ENCODE data around the gene UTRN. TPM values are rescaled to one million over a fixed set of nuclear protein-coding genes. Genes with fewer than 3 reads are reported as not detected.
A peak's percentile ranks its signal among the peaks of the same experiment; 100 is the strongest.

UTRN gene
- total RNA-seq, 2 donors from 2014 or later = 88.3 to 89.5 TPM

DNA sequence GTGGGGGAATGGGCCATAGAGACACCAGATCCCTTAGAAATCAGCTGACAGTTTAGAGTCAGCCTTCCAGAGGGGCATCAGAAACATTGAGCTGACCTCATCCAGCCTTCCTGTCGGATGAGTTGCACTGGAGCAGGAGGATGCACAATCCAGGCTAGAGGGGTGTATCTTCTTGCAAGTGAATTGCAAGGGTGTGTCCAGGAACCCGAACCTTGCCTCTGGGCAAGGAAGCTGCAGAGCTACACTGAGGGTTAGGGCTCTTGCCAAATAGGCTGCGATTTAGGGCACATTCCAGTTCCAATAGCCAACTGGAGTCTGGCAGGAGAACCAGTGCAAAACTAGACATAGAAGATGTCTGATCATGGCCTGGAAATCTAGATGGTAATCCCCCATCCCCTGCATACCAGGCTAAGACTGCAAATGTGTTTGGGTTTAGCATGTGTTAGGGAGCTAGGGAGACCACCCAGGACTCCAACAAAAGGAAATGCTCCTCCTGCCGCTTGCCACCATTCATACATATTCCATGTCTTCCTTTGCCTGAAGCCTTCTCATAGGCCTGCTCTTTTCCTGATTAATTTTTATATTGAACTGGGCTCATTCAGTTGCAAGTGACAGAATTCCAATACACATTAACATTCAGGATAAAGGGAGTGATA lies 6.3 kb upstream of the UTRN start:
- DNase-seq (no peak), ATAC-seq (peak; percentile 91)
- intact Hi-C loops (cut with DNase I, micrococcal nuclease) = loop anchor here in 1 of 2 donors (10.0 kb wide), 1 partner anchor 206 kb away; no protein-coding TSS in a partner anchor

DNA sequence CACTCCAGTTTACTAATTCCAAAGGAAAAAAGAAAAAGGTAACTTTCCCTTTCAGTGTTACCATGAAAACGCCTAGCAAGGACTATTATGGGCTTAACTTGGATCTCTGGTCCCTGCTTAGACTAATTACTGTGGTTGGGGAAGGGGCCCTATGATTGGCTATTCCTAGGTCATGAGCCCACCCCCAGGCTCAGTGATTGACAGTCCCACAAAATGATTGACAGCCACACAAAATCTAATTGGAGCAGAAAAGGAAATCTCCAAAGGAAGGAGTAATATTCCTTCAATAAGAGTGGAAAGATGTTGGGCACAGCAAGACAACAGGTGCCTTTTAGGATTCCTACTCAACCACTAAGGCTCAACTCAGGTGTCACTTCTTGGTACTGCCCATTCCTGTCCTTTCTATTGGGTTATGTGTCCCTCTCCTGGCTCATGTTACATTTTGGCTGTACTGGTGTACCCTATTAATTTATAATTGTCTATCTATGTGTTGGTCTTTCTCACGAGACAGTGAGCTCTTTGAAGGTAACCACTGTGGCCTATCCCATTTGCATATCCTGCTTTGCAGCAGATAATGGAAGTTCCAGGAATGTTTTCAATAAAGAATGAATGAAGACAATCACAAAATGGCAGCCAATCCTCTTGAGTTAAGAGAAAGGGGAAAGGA lies 5.5 kb upstream of the UTRN start:
- ATAC-seq (no peak), DNase-seq (no peak)
- intact Hi-C loops (cut with DNase I, micrococcal nuclease) = loop anchor here in 1 of 2 donors (10.0 kb wide), 1 partner anchor 205 kb away; no protein-coding TSS in a partner anchor

DNA sequence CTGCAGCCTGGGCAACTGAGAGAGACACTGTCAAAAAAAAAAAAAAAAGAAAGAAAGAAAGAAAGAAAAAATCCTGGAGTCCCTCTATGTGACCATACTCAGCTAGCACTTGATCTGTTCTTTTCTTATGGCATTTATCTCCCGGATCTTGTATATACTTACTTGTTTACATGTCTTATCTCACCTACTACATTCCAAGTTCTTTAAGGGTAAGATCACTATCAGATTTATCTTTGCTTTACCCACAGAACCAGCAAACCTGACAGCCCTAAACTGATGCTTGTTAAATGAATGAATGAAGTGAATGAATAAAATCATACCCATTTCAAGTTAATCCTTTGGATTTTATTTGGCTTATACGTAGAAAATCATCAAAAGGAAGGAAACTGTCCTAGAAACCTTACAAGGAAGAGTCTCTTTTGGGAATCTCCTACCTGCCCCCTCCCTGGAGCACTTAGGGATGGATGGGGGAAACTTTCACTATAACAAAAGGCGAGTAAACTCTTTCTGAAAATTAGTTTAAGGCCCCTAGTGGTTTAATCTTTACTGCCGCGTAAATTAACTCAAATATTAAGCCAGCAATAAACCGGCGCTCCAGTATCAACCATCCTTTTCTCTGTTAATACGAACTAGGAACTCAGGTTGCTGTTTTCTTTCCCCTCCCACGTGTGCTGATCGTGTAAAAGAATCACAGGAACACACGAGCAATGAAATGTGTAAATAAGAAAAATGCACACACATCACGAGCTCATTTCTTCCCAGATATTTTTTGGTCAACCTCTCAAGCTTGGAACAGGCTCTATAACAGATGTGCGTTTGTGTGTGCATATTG lies 1.3 kb upstream of the UTRN start:
- intact Hi-C loops (cut with DNase I, micrococcal nuclease) = no loop called here
- no peak for ATAC-seq
- no peak for DNase-seq

DNA sequence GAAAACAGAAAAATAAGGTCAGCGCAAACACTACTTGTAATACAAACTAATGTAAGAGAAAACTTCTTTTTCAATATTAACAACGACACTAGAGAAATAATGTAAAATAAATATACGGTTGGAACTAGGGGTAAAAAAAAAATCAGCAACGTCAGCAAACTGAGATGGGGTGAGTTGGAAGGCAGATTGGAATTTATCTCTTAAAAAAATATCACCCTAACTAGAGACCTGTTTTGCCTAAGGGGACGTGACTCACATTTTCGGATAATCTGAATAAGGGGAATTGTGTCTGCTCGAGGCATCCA lies 705 bp upstream of the UTRN start:
- no peak for ATAC-seq
- no peak for DNase-seq
- intact Hi-C loops (cut with DNase I, micrococcal nuclease) = no loop called here

DNA sequence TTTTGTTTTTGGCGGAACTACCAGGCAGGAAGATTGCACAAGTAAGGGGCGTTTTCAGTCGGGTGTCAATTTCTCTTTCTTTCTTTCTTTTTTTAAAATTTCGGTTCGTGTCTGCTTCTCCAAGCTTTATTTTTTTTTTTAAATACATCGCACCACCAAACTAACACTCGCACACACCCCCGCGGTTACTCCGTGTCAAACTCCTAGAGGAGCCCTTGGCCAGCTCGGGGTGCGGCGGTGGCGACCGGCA lies 338 bp downstream of the UTRN start:
- ATAC-seq (peak; percentile 42), DNase-seq (no peak)
- intact Hi-C loops (cut with DNase I, micrococcal nuclease) = no loop called here

DNA sequence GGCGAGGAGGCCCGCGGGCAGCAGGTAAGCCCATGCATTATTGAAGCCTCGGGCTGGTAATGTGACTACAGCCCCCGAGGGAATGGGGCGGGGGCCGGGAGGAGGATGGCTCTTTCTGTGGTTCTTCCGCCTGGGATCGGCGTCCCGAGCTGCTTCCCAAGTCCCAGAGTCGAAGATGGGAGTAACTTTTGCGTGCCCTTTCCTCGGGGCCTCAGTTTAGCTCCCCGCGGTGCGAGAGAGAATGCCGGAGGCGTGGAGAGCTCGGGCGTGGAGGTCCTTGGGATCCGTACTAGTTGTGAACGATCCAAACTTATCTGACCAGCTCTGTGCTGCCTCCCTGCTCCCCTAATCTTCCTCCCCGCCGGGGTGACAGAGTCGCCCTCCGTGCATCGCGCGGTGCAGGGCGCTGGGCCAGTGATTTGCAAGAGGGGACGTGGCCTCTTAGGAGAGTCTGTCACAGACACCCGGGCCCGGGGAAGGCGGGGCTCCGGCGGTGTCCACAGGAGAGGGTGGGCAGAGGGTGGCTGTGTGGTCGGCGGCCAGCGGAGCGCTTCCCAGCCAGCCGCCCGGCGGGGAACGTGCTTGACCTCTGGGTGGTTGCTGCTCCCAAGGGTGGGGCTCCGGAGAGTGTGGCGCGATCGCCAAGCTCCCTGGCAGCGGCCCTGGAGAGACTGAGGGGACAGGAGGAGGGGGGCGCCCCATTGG lies 815 bp downstream of the UTRN start:
- DNase-seq (peak; percentile 76), ATAC-seq (peak; percentile 67)
- intact Hi-C loops (cut with DNase I, micrococcal nuclease) = no loop called here

DNA sequence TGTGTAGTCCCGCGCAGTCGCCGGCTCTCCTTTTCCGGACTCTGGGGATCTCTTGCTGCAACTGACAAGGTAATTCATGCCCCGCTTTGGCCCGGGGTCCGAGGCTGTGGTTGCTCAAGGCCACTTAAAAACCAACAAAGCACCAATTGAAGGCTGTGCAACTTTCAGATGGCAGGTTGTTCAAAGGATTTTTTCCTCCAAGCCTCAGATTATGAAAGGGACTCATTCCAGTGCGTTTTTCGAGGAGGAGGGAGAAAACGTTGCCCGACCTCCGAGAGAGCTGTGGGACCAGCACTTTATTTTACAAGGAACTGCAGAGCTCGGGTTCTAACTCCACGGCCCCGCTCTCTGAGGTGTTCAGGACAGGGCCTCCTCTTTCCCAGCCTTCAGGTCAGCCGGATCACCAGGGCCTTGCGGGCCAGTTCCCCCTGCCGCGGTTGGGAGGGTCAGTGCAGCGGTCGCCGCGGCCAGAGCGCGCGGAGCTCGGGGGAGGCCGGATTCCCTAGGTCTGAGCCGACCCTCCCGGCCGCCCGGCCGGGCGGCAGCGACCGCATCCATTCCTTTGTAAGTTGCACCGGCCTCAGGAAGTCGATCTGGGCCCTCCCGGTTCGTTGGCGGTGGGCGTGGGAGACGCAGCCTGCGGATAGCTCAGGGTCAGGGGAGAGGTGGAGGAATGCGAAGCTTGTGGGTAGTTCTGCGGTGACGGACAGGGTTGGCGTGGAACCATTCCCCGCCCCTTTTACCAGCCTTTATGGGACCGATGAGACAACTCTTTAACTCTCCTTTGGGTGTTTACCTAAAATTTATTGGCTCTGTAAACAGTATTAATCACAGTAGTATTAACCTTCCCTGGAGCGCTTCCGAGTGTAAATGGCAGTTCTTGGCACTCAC lies 1.6 kb downstream of the UTRN start:
- ATAC-seq = peak; percentile 55
- DNase-seq = peak; percentile 74 to 75
- intact Hi-C loops (cut with DNase I, micrococcal nuclease) = no loop called here

DNA sequence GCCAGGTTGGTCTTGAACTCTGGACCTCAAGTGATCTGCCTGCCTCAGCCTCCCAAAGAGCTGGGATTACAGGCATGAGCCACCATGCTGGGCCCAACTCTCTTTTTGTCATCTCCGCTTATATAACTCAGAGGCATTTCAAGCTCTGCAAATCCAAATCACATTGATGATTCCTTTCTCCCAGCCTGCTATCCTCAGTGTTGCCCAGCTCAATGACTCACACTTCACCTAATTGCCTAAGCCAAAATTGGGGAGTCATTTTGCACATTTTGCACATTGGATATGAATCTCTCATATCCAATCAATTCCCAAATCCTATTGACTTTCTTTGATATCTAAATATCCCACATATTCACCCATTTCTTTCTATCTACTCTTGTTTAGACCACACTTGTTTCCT lies 3.9 kb downstream of the UTRN start:
- DNase-seq = no peak
- no peak for ATAC-seq
- intact Hi-C loops (cut with DNase I, micrococcal nuclease) = no loop called here

DNA sequence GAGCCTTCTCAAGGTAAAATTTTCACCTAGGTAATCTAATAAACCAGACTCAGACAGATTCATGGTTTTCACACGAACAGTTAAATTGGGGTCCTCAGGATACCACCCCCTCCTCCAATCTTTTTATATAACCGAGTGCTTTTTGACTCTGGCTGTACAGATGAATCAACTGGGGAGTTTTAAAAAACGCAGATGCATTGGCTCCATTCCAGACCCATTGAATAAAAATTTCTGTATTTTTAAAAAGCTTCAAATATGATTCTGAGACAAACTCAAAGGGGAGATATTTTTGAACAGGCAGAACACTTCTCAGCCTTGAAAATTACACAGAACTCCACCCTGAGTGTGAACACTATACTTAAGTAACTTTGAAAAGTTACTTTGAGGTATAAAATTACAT lies 7.2 kb downstream of the UTRN start:
- DNase-seq (no peak), ATAC-seq (no peak)
- intact Hi-C loops (cut with DNase I, micrococcal nuclease) = no loop called here

DNA sequence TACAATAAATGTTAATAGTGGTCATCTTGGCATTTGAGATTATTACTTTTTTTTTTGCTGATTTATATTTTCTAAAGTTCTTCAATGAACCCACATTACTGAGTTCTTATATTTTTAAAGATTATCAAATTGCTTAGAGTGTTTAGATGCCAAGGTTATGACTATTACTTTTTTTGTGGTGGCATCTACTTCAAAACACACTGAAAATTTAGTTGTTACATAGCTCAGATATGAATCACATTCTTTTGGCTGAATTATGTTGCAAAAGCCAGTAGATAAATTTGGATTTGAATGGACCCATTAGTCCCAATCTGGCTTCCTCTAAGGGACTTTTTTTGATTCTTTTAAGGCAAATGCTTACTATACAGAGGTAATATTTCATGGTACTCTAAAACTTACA lies 8.9 kb downstream of the UTRN start:
- intact Hi-C loops (cut with DNase I, micrococcal nuclease) = no loop called here
- ATAC-seq = no peak
- no peak for DNase-seq

DNA sequence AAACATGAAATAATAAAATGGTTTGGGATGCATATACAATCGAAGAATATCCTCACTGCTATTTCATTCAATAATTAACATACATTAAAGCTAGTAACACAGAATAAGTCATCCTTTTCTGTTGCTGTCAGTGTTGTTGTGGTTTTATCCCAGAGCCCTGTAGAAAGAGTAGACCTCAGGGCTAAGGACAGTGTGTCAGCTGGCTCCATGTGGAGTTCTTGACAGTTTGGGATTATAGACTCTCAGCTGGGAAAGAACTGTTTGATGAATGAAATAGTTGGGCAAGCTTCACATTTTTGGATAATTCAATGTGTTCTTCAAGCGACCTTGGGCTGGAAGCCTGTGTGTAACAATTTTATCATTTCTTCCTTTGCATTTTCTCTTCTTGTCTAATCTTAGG lies 10.1 kb downstream of the UTRN start:
- no peak for DNase-seq
- intact Hi-C loops (cut with DNase I, micrococcal nuclease) = no loop called here
- ATAC-seq = no peak

DNA sequence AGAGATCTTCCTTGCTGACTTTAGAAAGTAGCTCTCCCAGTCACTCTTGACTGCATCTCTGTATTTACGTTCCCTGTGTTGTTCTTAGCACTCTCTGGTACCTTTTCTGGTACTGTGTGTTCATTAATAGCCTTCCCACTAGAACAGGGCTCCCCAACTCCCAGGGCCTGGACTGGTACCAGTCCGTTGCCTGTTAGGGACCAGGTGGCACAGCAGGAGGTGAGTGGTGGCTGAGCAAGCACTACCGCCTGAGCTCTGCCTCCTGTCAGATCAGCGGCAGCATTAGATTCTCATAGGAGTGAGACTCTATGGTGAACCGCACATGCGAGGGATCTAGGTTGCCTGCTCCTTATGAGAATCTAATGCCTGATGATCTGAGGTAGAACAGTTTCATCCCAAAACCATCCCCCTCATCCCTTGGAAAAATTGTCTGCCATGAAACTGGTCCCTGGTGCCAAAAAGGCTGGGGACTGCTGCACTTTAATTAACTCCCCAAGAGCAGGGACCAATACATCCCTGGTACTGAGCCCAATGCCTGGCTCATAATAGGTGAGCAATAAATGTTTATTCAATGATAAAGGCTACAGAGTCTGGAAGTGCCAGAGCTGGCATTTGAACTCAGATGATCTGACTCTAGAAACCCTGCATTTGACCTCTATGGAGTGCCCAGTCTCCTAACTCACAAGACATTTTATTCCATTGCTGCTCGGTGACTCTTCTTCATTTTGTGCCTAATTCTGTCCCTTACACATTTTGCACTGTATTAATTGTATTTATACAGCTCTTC lies 11.0 kb downstream of the UTRN start:
- ATAC-seq = no peak
- no peak for DNase-seq
- intact Hi-C loops (cut with DNase I, micrococcal nuclease) = no loop called here

DNA sequence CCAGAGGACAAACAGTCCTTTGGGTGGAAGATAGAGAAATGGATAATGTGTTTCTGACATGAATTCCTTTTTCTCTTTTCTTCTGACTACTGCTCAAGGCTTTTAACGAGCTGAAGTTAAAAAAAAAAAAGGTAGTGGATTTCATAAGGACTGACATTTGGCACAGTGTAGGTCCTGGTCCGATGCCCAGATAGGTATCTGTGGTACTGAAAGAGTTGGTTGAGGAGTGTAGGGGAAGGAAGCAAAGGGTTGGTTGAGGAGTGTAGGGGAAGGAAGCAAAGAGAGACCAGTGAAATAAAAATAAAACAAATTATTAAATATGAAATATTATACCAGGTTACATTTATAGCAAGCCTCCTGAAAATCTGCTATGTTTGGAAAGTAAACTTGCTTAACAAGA lies 11.8 kb downstream of the UTRN start:
- intact Hi-C loops (cut with DNase I, micrococcal nuclease) = no loop called here
- DNase-seq (no peak), ATAC-seq (peak; percentile 50)

DNA sequence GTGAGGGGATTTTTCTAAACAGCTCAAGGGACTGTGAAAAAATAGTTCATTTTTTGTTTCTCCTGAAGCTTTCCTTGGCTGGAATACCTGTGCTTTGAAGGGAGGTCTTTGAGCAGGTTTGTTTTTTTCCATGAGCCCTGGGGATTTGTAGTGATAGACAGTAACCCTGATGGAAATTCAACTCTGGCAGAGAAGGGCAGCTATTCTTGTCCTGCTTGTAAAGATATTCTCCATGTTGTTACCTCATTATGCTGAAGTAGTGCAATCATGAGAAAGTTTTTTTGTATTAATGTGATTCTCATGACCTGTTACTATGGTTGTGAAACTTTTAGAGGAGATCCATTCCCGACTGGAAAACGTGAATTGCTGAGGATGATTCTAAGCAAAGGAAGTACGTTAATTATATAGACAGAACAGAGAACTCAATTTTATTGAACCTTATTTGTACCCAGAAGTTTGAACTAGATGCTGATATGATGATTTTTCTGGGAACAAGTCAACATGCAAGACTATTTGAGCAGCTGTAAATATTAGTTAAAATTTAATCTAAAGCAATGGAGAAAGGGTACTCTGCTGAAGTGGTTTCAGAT lies 12.5 kb downstream of the UTRN start:
- DNase-seq (no peak), ATAC-seq (peak; percentile 63)
- intact Hi-C loops (cut with DNase I, micrococcal nuclease) = no loop called here

DNA sequence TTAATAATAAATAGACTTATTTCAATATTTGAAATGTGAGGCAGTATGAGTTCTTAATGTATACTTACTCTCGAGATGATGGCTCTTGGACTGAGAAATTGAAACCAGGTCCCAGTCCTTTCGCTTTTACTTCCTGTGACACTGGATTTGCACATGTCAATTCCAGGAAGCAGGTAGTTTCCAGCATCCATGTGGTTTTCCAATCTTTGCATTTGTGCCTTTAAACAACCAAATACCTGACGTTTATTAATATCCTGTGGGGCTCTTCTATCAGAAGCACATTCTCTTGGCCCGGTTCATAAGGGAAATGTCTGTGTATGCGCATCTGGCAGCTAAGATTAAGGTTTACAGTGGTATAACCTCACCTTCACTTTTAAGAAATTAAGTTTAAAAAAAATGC lies 13.1 kb downstream of the UTRN start:
- DNase-seq = no peak
- intact Hi-C loops (cut with DNase I, micrococcal nuclease) = no loop called here
- peak; percentile 93 for ATAC-seq

DNA sequence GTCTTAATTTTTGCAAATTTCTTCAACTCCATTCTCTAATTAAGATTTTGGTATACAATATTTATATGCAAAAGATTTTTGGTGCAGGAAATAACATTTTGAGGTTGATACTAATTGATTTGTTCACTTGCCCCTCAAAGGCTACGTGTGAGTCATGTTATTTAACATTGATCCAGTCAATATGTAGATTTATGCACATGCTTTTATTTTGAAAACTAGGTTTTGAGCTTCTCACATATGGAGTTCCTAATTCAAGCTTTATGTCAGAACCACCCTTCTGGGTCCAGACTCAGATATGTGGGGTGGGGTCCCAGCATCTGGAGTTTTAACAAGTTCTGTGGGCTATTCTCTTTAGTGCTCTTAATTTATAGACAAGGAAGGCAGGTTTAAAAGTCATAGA lies 13.8 kb downstream of the UTRN start:
- no peak for DNase-seq
- intact Hi-C loops (cut with DNase I, micrococcal nuclease) = no loop called here
- ATAC-seq = no peak

DNA sequence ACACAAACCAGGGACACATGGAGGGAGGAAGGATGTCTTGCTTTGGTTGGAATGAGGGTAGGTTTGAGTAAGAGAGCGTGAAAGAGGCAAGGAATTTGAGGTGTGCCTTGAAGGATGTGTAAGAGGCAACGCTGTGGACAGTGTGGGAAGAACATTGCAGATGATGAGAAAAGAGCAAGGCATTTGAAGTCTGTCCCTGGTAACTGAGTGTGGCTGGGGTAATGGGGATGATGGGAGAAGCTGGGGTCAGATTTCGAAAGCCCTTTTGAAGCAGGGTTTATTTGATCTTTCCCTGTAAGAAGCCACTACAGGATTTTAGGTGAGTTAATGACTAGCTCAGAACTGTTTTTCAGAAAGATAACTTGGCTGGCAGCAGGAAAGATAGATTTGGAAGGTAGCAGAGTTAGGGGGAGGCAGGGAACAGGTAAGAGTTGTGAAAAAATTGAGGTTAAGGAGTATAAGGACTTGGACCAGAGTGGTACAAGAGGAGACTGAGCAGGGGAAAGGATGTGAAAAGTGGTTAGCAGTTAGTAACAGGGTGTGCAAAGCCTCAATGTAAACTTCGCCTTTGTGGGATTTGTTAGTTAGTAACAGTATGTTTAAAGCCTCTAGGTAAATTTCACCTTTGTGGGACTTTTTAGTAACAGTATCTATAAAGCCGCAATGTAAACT lies 17.7 kb downstream of the UTRN start:
- ATAC-seq = no peak
- DNase-seq = no peak
- intact Hi-C loops (cut with DNase I, micrococcal nuclease) = no loop called here
